Activated T-helper 2 cell treated with anti-CD3 and anti-CD28 coated beads, Interferon-gamma antibody, Interleukin-2, Interleukin-4, amounts not matched to agents 10 μg/mL and 5 μg/mL and 100 μg/mL, durations not matched to agents 14 hours and 24 hours and 36 hours (primary cell): ENCODE results near the gene KCNJ5. TPM values are rescaled to one million over a fixed set of nuclear protein-coding genes. Genes with fewer than 3 reads are reported as not detected.

Experiments
- DNase-seq: peaks from one replicate; pipeline ENCODE4 v3.0.0; 2021; ENCODE audit warnings: low spot score
- H3K27ac Mint-ChIP-seq: one replicate; pipeline ENCODE4 v1.8.0; 2021; ENCODE audit warnings: mixed read lengths
- H3K27me3 Mint-ChIP-seq: one replicate; pipeline ENCODE4 v1.8.0; 2021; ENCODE audit warnings: low read depth, mixed read lengths
- H3K36me3 Mint-ChIP-seq: one replicate; pipeline ENCODE4 v1.8.0; 2021; ENCODE audit warnings: low read depth, mixed read lengths
- H3K4me1 Mint-ChIP-seq: one replicate; pipeline ENCODE4 v1.8.0; 2021; ENCODE audit warnings: low read depth, mixed read lengths
- H3K4me3 Mint-ChIP-seq: one replicate; pipeline ENCODE4 v1.8.0; 2021; ENCODE audit warnings: low read depth, mild to moderate bottlenecking, moderate library complexity, mixed read lengths
- H3K9me3 Mint-ChIP-seq: one replicate; pipeline ENCODE4 v1.8.0; 2021; ENCODE audit warnings: mixed read lengths
- intact Hi-C: fragments of 100-400 bp; cut with micrococcal nuclease; formaldehyde crosslinking; loops from one replicate; pipeline ENCODE4 v1.15.1; 2023
- total RNA-seq: library from RNA; stranded (reverse); gene quantifications from 2 replicates; pipeline ENCODE4 v1.2.3, GENCODE V29; 2022

The KCNJ5 gene
- total RNA-seq, 1 donor from 2014 or later = not detected

- Mint-ChIP-seq H3K4me1 (no peaks in the 10 kb centered on the region), H3K36me3 (no peaks in the 10 kb centered on the region), H3K9me3 (no peaks in the 10 kb centered on the region), H3K4me3 (no peak overlapping the region), H3K27me3 (peaks cover 35% of the 10 kb centered on the region), H3K27ac (no peak overlapping the region)
- DNase-seq = no peak
- intact Hi-C loops = no loop called here
Observed at GRCh38 chr11:128949791-128950454, 58.8 kb downstream of the KCNJ5 start.

- Mint-ChIP-seq H3K27me3 (peaks cover 36% of the 10 kb centered on the region), H3K9me3 (no peaks in the 10 kb centered on the region), H3K36me3 (no peaks in the 10 kb centered on the region), H3K4me3 (no peak overlapping the region), H3K27ac (no peak overlapping the region), H3K4me1 (no peaks in the 10 kb centered on the region)
- no peak for DNase-seq
- intact Hi-C loops = no loop called here
Observed at GRCh38 chr11:128953151-128953550, 62.0 kb downstream of the KCNJ5 start.

- Mint-ChIP-seq H3K4me1 (no peaks in the 10 kb centered on the region), H3K36me3 (no peaks in the 10 kb centered on the region), H3K9me3 (no peaks in the 10 kb centered on the region), H3K4me3 (no peak overlapping the region), H3K27ac (no peak overlapping the region), H3K27me3 (peaks cover 36% of the 10 kb centered on the region)
- DNase-seq = no peak
- intact Hi-C loops = loop anchor here (1.0 kb wide), 1 partner anchor 71 kb away; no protein-coding TSS in a partner anchor
Observed at GRCh38 chr11:128955636-128956035, 64.5 kb downstream of the KCNJ5 start.

- DNase-seq = no peak
- Mint-ChIP-seq H3K9me3 (no peaks in the 10 kb centered on the region), H3K4me3 (no peak overlapping the region), H3K36me3 (no peaks in the 10 kb centered on the region), H3K27me3 (peaks cover 32% of the 10 kb centered on the region), H3K27ac (no peak overlapping the region), H3K4me1 (no peaks in the 10 kb centered on the region)
- intact Hi-C loops = loop anchor here (1.0 kb wide), 1 partner anchor 72 kb away; no protein-coding TSS in a partner anchor
Observed at GRCh38 chr11:128956401-128957201, 65.4 kb downstream of the KCNJ5 start.

GRCh38 chr11:128957202-128957482 is 66.0 kb downstream of the KCNJ5 start:
- Mint-ChIP-seq H3K4me3 (no peak overlapping the region), H3K27me3 (peaks cover 32% of the 10 kb centered on the region), H3K27ac (no peak overlapping the region), H3K9me3 (no peaks in the 10 kb centered on the region), H3K4me1 (no peaks in the 10 kb centered on the region), H3K36me3 (no peaks in the 10 kb centered on the region)
- intact Hi-C loops = no loop called here
- DNase-seq = no peak

- H3K27me3 Mint-ChIP-seq = peaks cover 15% of the 10 kb centered on the region
- H3K9me3 Mint-ChIP-seq = no peaks in the 10 kb centered on the region
- intact Hi-C loops = loop anchor here (5.0 to 10.0 kb wide), 4 partner anchors 156 to 927 kb away; no protein-coding TSS in a partner anchor
- DNase-seq = no peak
- H3K4me1 Mint-ChIP-seq = peaks cover 38% of the 10 kb centered on the region
- H3K36me3 Mint-ChIP-seq = peaks cover 2% of the 10 kb centered on the region
- no peak overlapping the region for H3K4me3 Mint-ChIP-seq
- H3K27ac Mint-ChIP-seq = no peak overlapping the region
Observed at GRCh38 chr11:128961645-128962044, 70.5 kb downstream of the KCNJ5 start.

- no peak overlapping the region for H3K4me3 Mint-ChIP-seq
- intact Hi-C loops = loop anchor here (5.0 to 10.0 kb wide), 4 partner anchors 154 to 928 kb away; no protein-coding TSS in a partner anchor
Observed at GRCh38 chr11:128962896-128963295, 71.7 kb downstream of the KCNJ5 start.

GRCh38 chr11:128963744-128964325 is 72.7 kb downstream of the KCNJ5 start:
- Mint-ChIP-seq H3K4me3 (no peak overlapping the region), H3K4me1 (peaks cover 43% of the 10 kb centered on the region), H3K9me3 (no peaks in the 10 kb centered on the region), H3K27ac (no peak overlapping the region), H3K27me3 (peaks cover 7% of the 10 kb centered on the region), H3K36me3 (peaks cover 2% of the 10 kb centered on the region)
- intact Hi-C loops = loop anchor here (2.0 to 10.0 kb wide), 5 partner anchors 23 to 929 kb away; no protein-coding TSS in a partner anchor
- DNase-seq = no peak

More at GRCh38 chr11:128962896-128963295, 71.7 kb downstream of the KCNJ5 start:
- peaks cover 2% of the 10 kb centered on the region for H3K36me3 Mint-ChIP-seq
- H3K27ac Mint-ChIP-seq = no peak overlapping the region
- peaks cover 12% of the 10 kb centered on the region for H3K27me3 Mint-ChIP-seq
- H3K9me3 Mint-ChIP-seq = no peaks in the 10 kb centered on the region
- peaks cover 43% of the 10 kb centered on the region for H3K4me1 Mint-ChIP-seq
- DNase-seq = no peak

GRCh38 chr11:128964463-128964930 is 73.3 kb downstream of the KCNJ5 start:
- intact Hi-C loops = loop anchor here (2.0 to 10.0 kb wide), 5 partner anchors 22 to 930 kb away; no protein-coding TSS in a partner anchor
- Mint-ChIP-seq H3K9me3 (no peaks in the 10 kb centered on the region), H3K27ac (peak overlapping the region; percentile 2), H3K36me3 (peaks cover 5% of the 10 kb centered on the region), H3K4me1 (peaks cover 46% of the 10 kb centered on the region), H3K4me3 (no peak overlapping the region), H3K27me3 (peaks cover 1% of the 10 kb centered on the region)
- DNase-seq = no peak

- Mint-ChIP-seq H3K36me3 (peaks cover 13% of the 10 kb centered on the region), H3K27ac (no peak overlapping the region), H3K9me3 (no peaks in the 10 kb centered on the region), H3K4me3 (peak overlapping the region; percentile 9), H3K27me3 (peaks cover 1% of the 10 kb centered on the region), H3K4me1 (peaks cover 55% of the 10 kb centered on the region)
- intact Hi-C loops = loop anchor here (2.0 to 10.0 kb wide), 3 partner anchors 21 to 931 kb away; no protein-coding TSS in a partner anchor
- no peak for DNase-seq
Observed at GRCh38 chr11:128965485-128965884, 74.3 kb downstream of the KCNJ5 start.

GRCh38 chr11:128967578-128967977 is 76.4 kb downstream of the KCNJ5 start:
- no peak overlapping the region for H3K27ac Mint-ChIP-seq
- DNase-seq = no peak
- no peaks in the 10 kb centered on the region for H3K27me3 Mint-ChIP-seq
- peaks cover 64% of the 10 kb centered on the region for H3K4me1 Mint-ChIP-seq
- intact Hi-C loops = loop anchor here (10.0 kb wide), 2 partner anchors 623 to 933 kb away; no protein-coding TSS in a partner anchor
- H3K4me3 Mint-ChIP-seq = no peak overlapping the region
- H3K36me3 Mint-ChIP-seq = peaks cover 26% of the 10 kb centered on the region
- no peaks in the 10 kb centered on the region for H3K9me3 Mint-ChIP-seq

- H3K27me3 Mint-ChIP-seq = no peaks in the 10 kb centered on the region
- no peak overlapping the region for H3K27ac Mint-ChIP-seq
- peaks cover 51% of the 10 kb centered on the region for H3K4me1 Mint-ChIP-seq
- H3K36me3 Mint-ChIP-seq = peaks cover 29% of the 10 kb centered on the region
- intact Hi-C loops = loop anchor here (10.0 kb wide), 2 partner anchors 624 to 934 kb away; no protein-coding TSS in a partner anchor
- H3K9me3 Mint-ChIP-seq = no peaks in the 10 kb centered on the region
- H3K4me3 Mint-ChIP-seq = no peak overlapping the region
- DNase-seq = no peak
Observed at GRCh38 chr11:128968916-128969315, 77.8 kb downstream of the KCNJ5 start.
